ENCODE data around the gene WNT6.

Gene WNT6

GRCh38 chr2:218894880-218895157 is 35.2 kb downstream of the WNT6 start:
- Histone ChIP-seq H3K79me2 (ENCODE audit: control insufficient read depth, insufficient read depth, low read length, unreplicated experiment) (no peaks in the 10 kb centered on the region), H3K27ac (ENCODE audit: low read depth, low read length) (no peak overlapping the region), H3K36me3 (ENCODE audit: insufficient read depth, low read length) (no peaks in the 10 kb centered on the region), H2AFZ (ENCODE audit: low read length, unreplicated experiment) (no peak overlapping the region), H3K27me3 (ENCODE audit: insufficient read depth, low read length) (peaks cover 80% of the 10 kb centered on the region), H3K4me1 (ENCODE audit: control insufficient read depth, insufficient read depth, low read length, unreplicated experiment) (peaks cover 13% of the 10 kb centered on the region), H3K4me3 (ENCODE audit: low read depth, low read length) (no peak overlapping the region)

DNA sequence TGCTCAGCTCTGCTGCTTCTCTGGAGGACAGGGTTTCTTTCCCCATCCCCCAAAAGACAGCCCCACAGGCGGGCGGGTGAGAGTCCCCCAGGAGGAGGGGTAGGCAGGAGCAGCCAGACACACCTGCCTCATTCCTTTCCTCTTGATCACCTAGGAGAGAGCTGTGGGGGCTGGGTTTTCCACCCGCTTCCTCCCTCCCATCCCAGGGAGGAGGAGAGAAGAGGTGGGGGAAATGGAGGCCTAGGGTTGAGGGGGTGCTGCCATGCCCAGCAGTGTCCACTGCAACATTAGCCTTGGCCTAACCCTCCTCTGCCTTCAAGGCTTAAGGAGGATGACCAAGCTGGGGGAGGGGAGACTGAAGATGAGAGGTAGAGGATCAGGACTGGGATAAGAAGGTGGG is 35.7 kb downstream of the WNT6 start:
- no peak overlapping the region for H3K27ac ChIP-seq (ENCODE audit: low read depth, low read length)
- no peaks in the 10 kb centered on the region for H3K79me2 ChIP-seq (ENCODE audit: control insufficient read depth, insufficient read depth, low read length, unreplicated experiment)
- H3K4me3 ChIP-seq (ENCODE audit: low read depth, low read length), result no peak overlapping the region
- H3K36me3 ChIP-seq (ENCODE audit: insufficient read depth, low read length), result no peaks in the 10 kb centered on the region
- H3K27me3 ChIP-seq (ENCODE audit: insufficient read depth, low read length), result peaks cover 81% of the 10 kb centered on the region
- no peak overlapping the region for H2AFZ ChIP-seq (ENCODE audit: low read length, unreplicated experiment)
- H3K4me1 ChIP-seq (ENCODE audit: control insufficient read depth, insufficient read depth, low read length, unreplicated experiment), result peaks cover 13% of the 10 kb centered on the region

- Histone ChIP-seq H3K79me2 (ENCODE audit: control insufficient read depth, insufficient read depth, low read length, unreplicated experiment) (no peaks in the 10 kb centered on the region), H3K27me3 (ENCODE audit: insufficient read depth, low read length) (peaks cover 87% of the 10 kb centered on the region), H3K27ac (ENCODE audit: low read depth, low read length) (no peak overlapping the region), H2AFZ (ENCODE audit: low read length, unreplicated experiment) (no peak overlapping the region), H3K4me1 (ENCODE audit: control insufficient read depth, insufficient read depth, low read length, unreplicated experiment) (peaks cover 13% of the 10 kb centered on the region), H3K4me3 (ENCODE audit: low read depth, low read length) (no peak overlapping the region), H3K36me3 (ENCODE audit: insufficient read depth, low read length) (no peaks in the 10 kb centered on the region)
Observed at GRCh38 chr2:218895759-218896500, 36.3 kb downstream of the WNT6 start.

DNA sequence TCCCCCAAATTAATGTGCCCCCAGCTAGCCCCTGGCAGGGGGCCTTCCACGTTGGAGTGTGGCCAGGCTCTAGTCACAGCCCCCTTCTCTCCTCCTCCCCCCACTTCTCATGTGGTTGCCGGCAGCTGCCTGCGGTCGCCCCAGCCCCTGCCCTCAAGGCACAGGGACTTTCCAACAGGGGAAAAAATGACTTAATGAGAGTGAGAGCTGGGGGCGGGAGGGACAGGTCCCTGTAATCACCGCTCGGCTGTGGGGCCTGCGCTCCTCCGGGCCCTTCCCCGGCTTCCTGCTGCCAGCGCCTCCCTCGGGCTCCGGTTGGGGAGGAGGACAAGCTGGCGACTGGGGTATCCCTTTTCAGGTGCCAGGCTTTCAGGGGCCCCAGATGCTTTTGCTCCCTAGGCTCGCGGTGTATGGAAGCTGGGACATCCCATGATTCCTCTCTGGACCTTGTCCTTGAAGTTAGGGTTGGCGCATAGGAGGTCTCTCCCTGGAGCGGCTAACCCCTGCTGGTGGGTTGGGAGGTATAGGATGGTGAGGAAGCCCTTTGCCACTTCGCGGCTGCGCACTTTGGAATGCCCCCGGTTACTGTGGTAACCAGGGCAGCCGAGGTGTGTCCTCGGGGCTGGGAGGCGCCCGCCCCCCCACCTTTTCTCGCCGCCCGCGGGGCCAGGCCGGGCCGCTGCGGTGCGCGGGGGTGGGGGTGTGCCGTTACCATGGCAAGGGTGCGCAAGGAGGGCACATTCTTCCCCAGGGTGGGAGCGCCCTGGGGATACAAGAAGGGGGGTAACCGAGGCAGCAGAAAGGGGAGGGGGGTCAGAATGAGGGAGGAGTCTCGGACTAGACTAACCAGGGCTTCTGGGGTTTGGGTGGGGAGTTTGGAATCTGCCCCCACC is 37.1 kb downstream of the WNT6 start:
- Histone ChIP-seq H2AFZ (ENCODE audit: low read length, unreplicated experiment) (peak overlapping the region; percentile 18), H3K27me3 (ENCODE audit: insufficient read depth, low read length) (peaks cover 88% of the 10 kb centered on the region), H3K4me1 (ENCODE audit: control insufficient read depth, insufficient read depth, low read length, unreplicated experiment) (peaks cover 13% of the 10 kb centered on the region), H3K4me3 (ENCODE audit: low read depth, low read length) (peak overlapping the region; percentile 33), H3K79me2 (ENCODE audit: control insufficient read depth, insufficient read depth, low read length, unreplicated experiment) (no peaks in the 10 kb centered on the region), H3K36me3 (ENCODE audit: insufficient read depth, low read length) (no peaks in the 10 kb centered on the region), H3K27ac (ENCODE audit: low read depth, low read length) (no peak overlapping the region)

GRCh38 chr2:218897394-218898108 is 37.9 kb downstream of the WNT6 start:
- Histone ChIP-seq H3K27ac (ENCODE audit: low read depth, low read length) (no peak overlapping the region), H3K79me2 (ENCODE audit: control insufficient read depth, insufficient read depth, low read length, unreplicated experiment) (no peaks in the 10 kb centered on the region), H3K36me3 (ENCODE audit: insufficient read depth, low read length) (no peaks in the 10 kb centered on the region), H3K4me3 (ENCODE audit: low read depth, low read length) (peak overlapping the region; percentile 33), H2AFZ (ENCODE audit: low read length, unreplicated experiment) (peak overlapping the region; percentile 18), H3K4me1 (ENCODE audit: control insufficient read depth, insufficient read depth, low read length, unreplicated experiment) (peaks cover 13% of the 10 kb centered on the region), H3K27me3 (ENCODE audit: insufficient read depth, low read length) (peaks cover 91% of the 10 kb centered on the region)

GRCh38 chr2:218898109-218898878 is 38.7 kb downstream of the WNT6 start:
- Histone ChIP-seq H3K79me2 (ENCODE audit: control insufficient read depth, insufficient read depth, low read length, unreplicated experiment) (no peaks in the 10 kb centered on the region), H3K27me3 (ENCODE audit: insufficient read depth, low read length) (peaks cover 91% of the 10 kb centered on the region), H3K36me3 (ENCODE audit: insufficient read depth, low read length) (no peaks in the 10 kb centered on the region), H3K4me1 (ENCODE audit: control insufficient read depth, insufficient read depth, low read length, unreplicated experiment) (peaks cover 13% of the 10 kb centered on the region), H3K27ac (ENCODE audit: low read depth, low read length) (no peak overlapping the region), H3K4me3 (ENCODE audit: low read depth, low read length) (peak overlapping the region; percentile 46), H2AFZ (ENCODE audit: low read length, unreplicated experiment) (no peak overlapping the region)

- H3K79me2 ChIP-seq (ENCODE audit: control insufficient read depth, insufficient read depth, low read length, unreplicated experiment), result no peaks in the 10 kb centered on the region
- H2AFZ ChIP-seq (ENCODE audit: low read length, unreplicated experiment), result no peak overlapping the region
- H3K4me3 ChIP-seq (ENCODE audit: low read depth, low read length), result no peak overlapping the region
- no peaks in the 10 kb centered on the region for H3K36me3 ChIP-seq (ENCODE audit: insufficient read depth, low read length)
- peaks cover 13% of the 10 kb centered on the region for H3K4me1 ChIP-seq (ENCODE audit: control insufficient read depth, insufficient read depth, low read length, unreplicated experiment)
- H3K27ac ChIP-seq (ENCODE audit: low read depth, low read length), result no peak overlapping the region
- H3K27me3 ChIP-seq (ENCODE audit: insufficient read depth, low read length), result peaks cover 88% of the 10 kb centered on the region
Observed at GRCh38 chr2:218899147-218899546, 39.5 kb downstream of the WNT6 start.

DNA sequence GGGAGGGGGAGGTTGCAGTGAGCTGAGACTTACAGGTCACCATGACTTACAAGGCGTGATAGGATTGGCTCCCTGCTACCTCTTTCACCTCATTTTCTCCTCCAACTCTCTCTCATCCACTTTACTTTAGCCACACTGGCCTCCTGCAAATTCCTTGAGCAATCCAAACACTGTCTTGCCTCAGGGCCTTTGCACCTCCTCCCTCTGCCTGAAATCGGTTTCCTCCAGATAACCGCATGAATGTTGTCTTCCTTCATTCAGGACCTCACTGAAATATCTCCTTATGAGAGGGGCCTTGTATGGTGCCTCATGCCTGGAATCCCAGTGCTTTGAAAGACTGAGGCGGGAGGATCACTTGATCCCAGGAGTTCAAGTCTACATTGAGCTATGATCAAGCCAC is 42.8 kb downstream of the WNT6 start:
- Histone ChIP-seq H3K27ac (ENCODE audit: low read depth, low read length) (no peak overlapping the region), H3K4me3 (ENCODE audit: low read depth, low read length) (no peak overlapping the region), H3K27me3 (ENCODE audit: insufficient read depth, low read length) (peaks cover 80% of the 10 kb centered on the region), H3K79me2 (ENCODE audit: control insufficient read depth, insufficient read depth, low read length, unreplicated experiment) (no peaks in the 10 kb centered on the region), H3K36me3 (ENCODE audit: insufficient read depth, low read length) (no peaks in the 10 kb centered on the region), H3K4me1 (ENCODE audit: control insufficient read depth, insufficient read depth, low read length, unreplicated experiment) (no peaks in the 10 kb centered on the region), H2AFZ (ENCODE audit: low read length, unreplicated experiment) (no peak overlapping the region)

- H3K79me2 ChIP-seq (ENCODE audit: control insufficient read depth, insufficient read depth, low read length, unreplicated experiment), result no peaks in the 10 kb centered on the region
- no peaks in the 10 kb centered on the region for H3K4me1 ChIP-seq (ENCODE audit: control insufficient read depth, insufficient read depth, low read length, unreplicated experiment)
- H3K27ac ChIP-seq (ENCODE audit: low read depth, low read length), result no peak overlapping the region
- H3K27me3 ChIP-seq (ENCODE audit: insufficient read depth, low read length), result peaks cover 64% of the 10 kb centered on the region
- no peak overlapping the region for H3K4me3 ChIP-seq (ENCODE audit: low read depth, low read length)
- H3K36me3 ChIP-seq (ENCODE audit: insufficient read depth, low read length), result no peaks in the 10 kb centered on the region
- H2AFZ ChIP-seq (ENCODE audit: low read length, unreplicated experiment), result no peak overlapping the region
Observed at GRCh38 chr2:218904176-218904575, 44.6 kb downstream of the WNT6 start.
